Loucy (cell line): ENCODE data around the gene PRSS12.
"Not testable (repeated sequence)": the region's sequence is repeated elsewhere in the genome, so short reads cannot be mapped to it uniquely, and the experiment has no call there.

Experiments used
- H2AFZ ChIP-seq: fragments of 200-600 bp; sonication (generic); 2 replicates; pipeline ENCODE4 v1.6.0; 2016; ENCODE audit warnings: antibody characterized with exemption, mild to moderate bottlenecking, low read length, moderate library complexity
- H3F3A ChIP-seq: fragments of 200-600 bp; 2 replicates; pipeline ENCODE4 v1.6.0; 2016; ENCODE audit warnings: antibody characterized with exemption, low read depth, mild to moderate bottlenecking
- H3K27me3 ChIP-seq: fragments of 200-600 bp; sonication (generic); 2 replicates; pipeline ENCODE4 v1.6.1; 2014; ENCODE audit warnings: low read length, mild to moderate bottlenecking; ENCODE audit not compliant: insufficient read depth, poor library complexity, severe bottlenecking
- H3K36me3 ChIP-seq: fragments of 200-600 bp; sonication (generic); 2 replicates; pipeline ENCODE4 v1.6.1; 2016; ENCODE audit warnings: low read length; ENCODE audit not compliant: insufficient read depth
- H3K4me1 ChIP-seq: fragments of 200-600 bp; sonication (generic); 2 replicates; pipeline ENCODE4 v1.5.1; 2014; ENCODE audit warnings: low read length, mild to moderate bottlenecking; ENCODE audit not compliant: insufficient read depth, poor library complexity, severe bottlenecking
- H3K4me2 ChIP-seq: fragments of 200-600 bp; sonication (generic); 2 replicates; pipeline ENCODE4 v1.6.0; 2014; ENCODE audit warnings: antibody characterized with exemption, low read length, low read depth, mild to moderate bottlenecking; ENCODE audit not compliant: poor library complexity, severe bottlenecking
- H3K4me3 ChIP-seq: fragments of 200-600 bp; sonication (generic); 2 replicates; pipeline ENCODE4 v1.5.1; 2014; ENCODE audit warnings: low read length, mild to moderate bottlenecking, mixed read lengths; ENCODE audit not compliant: poor library complexity, severe bottlenecking
- H3K79me2 ChIP-seq: fragments of 200-600 bp; sonication (generic); 2 replicates; pipeline ENCODE4 v1.6.1; 2014; ENCODE audit warnings: low read length; ENCODE audit not compliant: insufficient read depth
- H3K9ac ChIP-seq: fragments of 200-600 bp; sonication (generic); 2 replicates; pipeline ENCODE4 v1.6.0; 2014; ENCODE audit warnings: mild to moderate bottlenecking, low read depth, low read length, moderate library complexity; ENCODE audit not compliant: poor library complexity, severe bottlenecking
- H3K9me2 ChIP-seq: fragments of 200-600 bp; sonication (generic); replicated peaks from 2 replicates; pipeline ENCODE4 v1.6.1; 2016; ENCODE audit warnings: low read depth, low read length, mixed read lengths
- H3K9me3 ChIP-seq: fragments of 200-600 bp; sonication (generic); 2 replicates; pipeline ENCODE4 v1.6.1; 2014; ENCODE audit warnings: mild to moderate bottlenecking, antibody characterized with exemption, low read length, low read depth; ENCODE audit not compliant: insufficient read depth
- H4K20me1 ChIP-seq: fragments of 200-600 bp; sonication (generic); 2 replicates; pipeline ENCODE4 v1.6.0; 2014; ENCODE audit warnings: antibody characterized with exemption, low read length, mild to moderate bottlenecking; ENCODE audit not compliant: insufficient read depth, poor library complexity, severe bottlenecking
- CTCF ChIP-seq: fragments of 200-600 bp; sonication (generic); conservative IDR thresholded peaks from 2 replicates; pipeline ENCODE4 v1.5.1; 2014; ENCODE audit warnings: mild to moderate bottlenecking, antibody characterized with exemption, low read length
- EZH2phosphoT487 ChIP-seq: fragments of 200-600 bp; IDR thresholded peaks from 2 replicates; pipeline ENCODE4 v1.6.1; 2018; ENCODE audit warnings: antibody characterized with exemption, mild to moderate bottlenecking, moderate library complexity, borderline replicate concordance

The PRSS12 gene

DNA sequence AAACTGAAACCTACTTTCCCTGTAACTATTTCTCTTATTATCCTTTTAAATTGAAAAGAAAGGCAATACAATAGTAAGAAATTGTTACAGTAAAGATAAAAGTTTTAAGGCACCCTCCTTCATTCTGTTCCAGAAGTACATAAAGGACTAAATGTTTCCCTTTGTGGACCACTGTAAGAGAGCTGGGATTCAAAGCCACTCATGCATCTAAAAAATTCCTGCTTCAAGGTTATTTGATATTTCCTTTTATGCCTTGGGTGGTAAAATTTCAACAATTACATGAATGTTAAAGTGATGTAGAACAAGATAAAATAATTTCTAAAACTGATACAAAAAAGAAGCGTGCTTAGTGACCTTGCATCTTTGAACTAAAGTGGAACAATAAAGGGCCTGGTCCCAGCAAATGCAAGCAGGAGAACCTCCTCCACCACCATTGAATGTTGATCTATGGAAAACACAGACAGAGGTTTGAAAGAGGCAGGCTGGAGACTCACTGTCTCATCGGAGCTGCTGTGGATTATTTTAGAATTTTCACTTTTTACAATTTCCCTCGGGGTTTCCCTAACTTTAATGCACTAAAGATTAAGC lies 42.3 kb upstream of the PRSS12 start:
- H3K4me1 ChIP-seq = peaks cover 19% of the 10 kb centered on the region
- H3K9me3 ChIP-seq = no peaks in the 10 kb centered on the region
- H3F3A ChIP-seq = no peaks in the 10 kb centered on the region
- H3K27me3 ChIP-seq = no peaks in the 10 kb centered on the region
- no peaks in the 10 kb centered on the region for H4K20me1 ChIP-seq
- H3K4me2 ChIP-seq = no peak overlapping the region
- H3K4me3 ChIP-seq = no peak overlapping the region
- TF ChIP-seq EZH2phosphoT487 (no peak), CTCF (no peak)
- no peaks in the 10 kb centered on the region for H3K36me3 ChIP-seq
- no peak overlapping the region for H3K9ac ChIP-seq
- no peaks in the 10 kb centered on the region for H3K79me2 ChIP-seq
- H3K9me2 ChIP-seq = no peaks in the 10 kb centered on the region
- H2AFZ ChIP-seq = no peak overlapping the region; the same call in 1 of the 2 replicates

DNA sequence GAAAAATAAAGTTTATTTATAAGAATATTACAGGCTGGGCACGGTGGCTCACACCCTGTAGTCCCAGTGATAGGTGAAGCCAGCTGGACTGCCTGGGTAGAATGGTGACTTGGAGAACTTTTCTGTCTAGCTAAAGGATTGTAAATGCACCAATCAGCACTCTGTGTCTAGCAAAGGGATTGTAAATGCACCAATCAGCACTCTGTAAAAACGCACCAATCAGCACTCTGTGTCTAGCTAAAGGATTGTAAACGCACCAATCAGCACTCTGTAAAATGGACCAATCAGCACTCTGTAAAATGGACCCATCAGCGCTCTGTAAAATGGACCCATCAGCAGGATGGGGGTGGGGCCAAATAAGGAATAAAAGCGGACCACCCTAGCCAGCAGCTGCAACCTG lies 39.7 kb upstream of the PRSS12 start:
- not testable (repeated sequence) for H3K27me3 ChIP-seq, H4K20me1 ChIP-seq, H3K4me1 ChIP-seq, H3K9ac ChIP-seq, H2AFZ ChIP-seq, H3K9me2 ChIP-seq, H3K36me3 ChIP-seq, H3F3A ChIP-seq, H3K4me3 ChIP-seq, H3K9me3 ChIP-seq, H3K4me2 ChIP-seq, H3K79me2 ChIP-seq

- Histone ChIP-seq H3K9ac (no peak overlapping the region), H3K79me2 (no peaks in the 10 kb centered on the region), H3K9me3 (no peaks in the 10 kb centered on the region), H3K4me3 (no peak overlapping the region), H3K9me2 (no peaks in the 10 kb centered on the region), H3K4me1 (no peaks in the 10 kb centered on the region), H3K4me2 (no peak overlapping the region), H2AFZ (no peak overlapping the region), H3K36me3 (no peaks in the 10 kb centered on the region), H3K27me3 (no peaks in the 10 kb centered on the region), H3F3A (no peaks in the 10 kb centered on the region), H4K20me1 (no peaks in the 10 kb centered on the region)
- TF ChIP-seq EZH2phosphoT487 = no peak
- TF ChIP-seq CTCF = no peak
Measured at GRCh38 chr4:118390121-118390520, 37.3 kb upstream of the PRSS12 start.

DNA sequence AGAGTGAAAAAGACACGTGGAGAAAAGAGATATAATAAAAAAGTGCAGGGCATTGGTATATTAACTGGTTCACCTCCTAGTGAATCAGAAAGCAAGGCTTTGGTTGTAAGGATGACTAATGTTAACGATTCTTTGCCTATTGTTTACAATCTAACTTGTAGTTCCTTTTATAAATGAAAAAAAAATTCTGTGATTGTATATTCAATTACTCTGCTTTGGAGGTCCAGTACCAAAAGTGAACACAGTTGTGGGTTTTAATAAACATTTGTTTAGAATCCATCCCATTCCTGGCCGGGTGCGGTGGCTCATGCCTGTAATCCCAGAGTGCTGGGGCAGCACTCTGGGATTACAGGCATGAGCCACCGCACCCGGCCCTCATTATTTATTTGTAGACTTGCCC lies 36.9 kb upstream of the PRSS12 start:
- Histone ChIP-seq H3F3A (no peaks in the 10 kb centered on the region), H2AFZ (no peak overlapping the region), H3K36me3 (no peaks in the 10 kb centered on the region), H3K27me3 (no peaks in the 10 kb centered on the region), H3K9ac (no peak overlapping the region), H3K4me3 (no peak overlapping the region), H3K4me2 (no peak overlapping the region), H3K79me2 (no peaks in the 10 kb centered on the region), H3K4me1 (no peaks in the 10 kb centered on the region), H4K20me1 (no peaks in the 10 kb centered on the region), H3K9me2 (no peaks in the 10 kb centered on the region), H3K9me3 (no peaks in the 10 kb centered on the region)
- no peak for TF ChIP-seq CTCF
- TF ChIP-seq EZH2phosphoT487 = no peak
